Measurements from ENCODE around the gene LY6G5B.

The LY6G5B gene

DNA sequence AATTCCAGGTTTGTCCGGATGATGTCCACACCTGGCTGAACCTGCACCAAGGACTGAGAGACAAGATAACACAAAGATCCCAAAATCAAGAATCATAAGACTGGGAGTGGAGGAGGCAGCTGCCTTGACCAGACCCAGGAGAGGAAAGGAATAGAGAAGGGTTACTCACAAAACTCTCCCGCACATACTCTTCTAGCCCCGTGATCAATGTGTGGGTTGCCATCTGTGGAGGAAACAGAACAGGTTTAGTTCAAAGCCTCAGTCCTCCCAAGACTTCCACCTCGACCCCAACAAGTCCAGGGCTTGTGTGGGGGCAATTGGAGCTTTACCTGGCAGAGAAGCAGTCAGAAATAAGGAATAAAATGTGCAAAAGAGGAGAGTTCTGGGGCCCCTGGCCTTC lies 28.4 kb upstream of the LY6G5B start:
- DNase-seq (ENCODE audit: low spot score): no peak

DNA sequence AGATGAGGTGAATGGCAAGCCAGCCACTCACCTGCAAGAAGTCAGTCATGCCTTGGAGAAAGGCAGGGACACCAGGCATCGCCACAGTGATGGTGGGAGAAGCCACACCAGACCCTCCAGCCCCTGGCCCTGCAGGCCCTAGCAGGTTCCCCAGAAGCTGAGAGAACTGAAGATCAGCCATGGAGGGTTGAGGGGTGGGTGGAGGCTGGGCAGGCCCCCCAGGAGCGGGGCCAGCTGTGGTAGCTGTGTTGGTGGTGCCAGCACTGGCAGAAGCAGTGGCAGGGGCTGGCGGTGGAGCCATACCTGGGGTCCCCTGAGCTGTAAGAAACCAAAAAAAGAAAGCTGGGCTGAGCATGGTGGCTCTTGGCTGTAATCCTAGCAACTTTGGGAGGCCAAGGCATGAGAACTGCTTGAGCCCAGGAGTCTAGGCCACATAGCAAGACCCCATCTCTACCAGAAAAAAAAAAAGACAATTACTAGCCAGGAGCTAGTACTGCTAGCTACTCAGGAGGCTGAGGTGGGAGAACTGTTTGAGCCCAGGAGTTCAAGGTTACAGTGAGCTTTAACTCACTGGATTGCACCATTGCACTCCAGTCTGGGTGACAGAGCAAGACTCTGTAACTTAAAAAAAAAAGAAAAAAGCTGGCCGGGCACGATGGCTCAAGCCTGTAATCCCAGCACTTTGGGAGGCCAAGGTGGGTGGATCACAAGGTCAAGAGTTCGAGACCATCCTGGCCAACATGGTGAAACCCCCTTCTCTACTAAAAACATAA lies 26.8 kb upstream of the LY6G5B start:
- DNase-seq (ENCODE audit: low spot score): no peak

- no peak for DNase-seq (ENCODE audit: low spot score)
Observed at GRCh38 chr6:31643818-31644454, 25.8 kb upstream of the LY6G5B start.

GRCh38 chr6:31645325-31645724 lies 24.5 kb upstream of the LY6G5B start:
- DNase-seq (ENCODE audit: low spot score): no peak

DNA sequence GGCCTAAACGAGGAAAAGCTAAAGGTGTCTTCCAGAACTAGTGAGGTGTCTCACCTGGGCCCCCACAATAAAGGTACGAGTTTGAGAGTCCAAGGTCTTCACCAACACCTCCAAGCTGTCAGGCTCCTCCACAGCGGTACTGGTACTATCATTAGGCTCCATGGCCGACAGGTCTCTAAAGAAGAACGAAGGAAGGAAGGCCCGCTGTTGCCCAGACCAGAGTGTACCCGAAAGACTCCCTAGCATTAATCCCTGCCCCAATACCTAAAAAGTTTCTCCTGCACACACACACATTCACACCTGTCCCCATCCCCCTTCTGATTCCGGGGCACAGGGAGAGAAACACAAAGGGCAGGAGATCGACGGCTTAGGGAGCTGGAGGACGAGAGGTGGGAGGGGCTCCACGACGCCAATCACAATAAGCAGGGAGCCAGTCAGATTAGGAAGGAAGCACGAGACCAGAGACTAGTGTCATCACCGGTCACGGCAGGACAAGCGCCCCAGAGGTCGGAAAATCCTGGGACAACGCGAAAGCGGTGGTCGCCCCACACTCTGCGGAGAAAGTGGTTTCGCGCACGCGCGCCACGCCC lies 18.1 kb upstream of the LY6G5B start:
- DNase-seq (ENCODE audit: low spot score): peak; percentile 89

DNA sequence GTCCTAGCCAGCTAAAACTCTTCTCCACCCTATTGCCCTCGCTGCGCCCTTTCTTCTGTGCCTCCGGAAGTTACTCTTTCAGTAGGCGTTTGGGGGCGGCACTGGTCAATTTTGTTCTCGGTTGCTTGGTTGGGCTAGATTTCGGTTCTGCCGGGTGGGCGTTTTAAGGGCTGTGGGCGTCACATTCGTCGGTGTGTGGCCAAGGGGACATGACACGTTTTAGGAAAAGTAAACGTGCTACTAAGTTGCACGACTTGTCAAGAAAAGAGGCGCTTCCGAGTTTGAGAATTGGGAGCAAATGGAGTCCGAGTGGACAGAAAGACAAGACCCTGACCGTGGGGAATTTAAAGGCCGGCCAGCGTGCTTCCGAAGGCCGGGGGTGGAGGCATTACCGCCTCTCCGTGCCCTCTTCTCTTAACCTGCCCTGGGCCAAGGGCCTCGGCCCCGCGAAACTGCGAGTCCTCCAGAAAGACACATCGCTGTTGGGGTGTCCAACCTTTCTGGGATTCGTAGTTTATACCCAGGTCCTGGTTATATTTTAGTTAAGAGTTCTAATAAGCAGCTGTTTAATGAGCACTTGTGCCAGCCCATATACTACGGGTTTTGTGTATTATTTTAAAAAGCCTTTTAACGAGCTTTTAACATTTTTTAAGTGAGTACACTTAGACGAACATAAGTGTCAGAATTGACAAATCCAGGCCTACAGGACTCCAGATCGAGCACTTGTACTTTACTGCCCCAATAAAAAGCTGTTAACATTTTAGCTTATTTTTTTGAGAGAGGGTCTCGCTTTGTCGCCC lies 16.7 kb upstream of the LY6G5B start:
- peak; percentile 94 for DNase-seq (ENCODE audit: low spot score)

- DNase-seq (ENCODE audit: low spot score): no peak
Observed at GRCh38 chr6:31654574-31655348, 15.0 kb upstream of the LY6G5B start.

GRCh38 chr6:31655349-31656237 lies 14.2 kb upstream of the LY6G5B start, which contains the start of gene APOM:
APOM (plus strand) TSS chr6:31655894; CDS start chr6:31655967, 73 bp downstream.
- DNase-seq (ENCODE audit: low spot score): no peak

DNA sequence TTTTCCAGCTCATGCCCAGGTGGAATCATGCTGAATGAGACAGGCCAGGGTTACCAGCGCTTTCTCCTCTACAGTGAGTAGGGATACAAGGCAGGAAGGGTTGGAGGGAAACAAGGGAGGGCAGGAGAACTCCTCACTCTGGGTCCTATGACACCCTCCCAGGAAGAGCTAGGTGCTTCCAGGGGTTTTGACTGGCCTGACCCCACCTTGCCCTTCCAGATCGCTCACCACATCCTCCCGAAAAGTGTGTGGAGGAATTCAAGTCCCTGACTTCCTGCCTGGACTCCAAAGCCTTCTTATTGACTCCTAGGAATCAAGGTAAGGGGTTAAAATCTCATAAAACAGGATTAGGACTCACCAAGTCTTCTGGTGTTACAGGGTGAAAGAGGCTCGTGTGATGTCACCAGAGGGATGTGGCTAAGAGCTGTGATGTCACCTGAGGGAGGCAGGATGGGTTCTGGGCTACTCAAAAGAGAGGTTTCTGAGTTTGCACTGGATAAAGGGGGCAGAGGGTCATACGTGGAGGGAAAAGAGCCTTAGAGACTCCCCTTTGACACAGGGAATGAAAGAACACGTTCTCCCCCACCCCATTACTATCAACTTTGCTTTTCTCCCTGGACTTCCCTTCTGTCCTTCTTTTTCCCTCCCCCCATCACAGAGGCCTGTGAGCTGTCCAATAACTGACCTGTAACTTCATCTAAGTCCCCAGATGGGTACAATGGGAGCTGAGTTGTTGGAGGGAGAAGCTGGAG lies 12.2 kb upstream of the LY6G5B start:
- DNase-seq (ENCODE audit: low spot score): no peak

DNA sequence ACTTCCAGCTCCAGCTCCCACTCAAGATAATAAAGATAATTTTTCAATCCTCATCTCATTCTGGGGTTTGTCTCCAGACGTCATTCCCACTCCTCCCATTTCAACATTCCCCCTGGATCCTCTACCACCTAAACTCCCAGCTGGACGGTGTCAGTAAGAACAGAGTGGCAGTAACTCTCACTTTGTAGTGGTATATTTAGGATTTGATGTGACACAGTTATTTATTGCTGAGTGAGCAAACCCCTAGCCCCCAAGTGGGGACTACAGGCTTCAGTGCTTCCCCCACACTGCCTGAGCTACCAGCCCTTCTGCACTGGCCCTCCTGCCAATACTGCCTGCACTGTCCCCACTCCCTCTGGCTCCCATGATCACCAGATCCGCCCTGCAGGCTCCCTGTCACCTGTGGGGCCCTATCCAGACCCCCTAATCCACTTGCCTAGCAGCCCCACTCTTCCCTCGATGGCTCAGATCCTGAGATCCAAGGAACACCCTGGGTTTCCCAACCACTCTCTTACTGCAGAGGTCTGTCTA lies 11.6 kb upstream of the LY6G5B start:
- DNase-seq (ENCODE audit: low spot score): no peak

GRCh38 chr6:31658983-31659648 lies 10.7 kb upstream of the LY6G5B start:
- DNase-seq (ENCODE audit: low spot score): no peak

- DNase-seq (ENCODE audit: low spot score): peak; percentile 83
Observed at GRCh38 chr6:31659649-31660380, 10.0 kb upstream of the LY6G5B start.

GRCh38 chr6:31660381-31661261 lies 9.2 kb upstream of the LY6G5B start, which contains the start of gene C6orf47:
C6orf47 (minus strand) TSS chr6:31660778; CDS start chr6:31659947, 831 bp downstream.
- peak; percentile 91 for DNase-seq (ENCODE audit: low spot score)

GRCh38 chr6:31661262-31662123 lies 8.3 kb upstream of the LY6G5B start:
- DNase-seq (ENCODE audit: low spot score): no peak

DNA sequence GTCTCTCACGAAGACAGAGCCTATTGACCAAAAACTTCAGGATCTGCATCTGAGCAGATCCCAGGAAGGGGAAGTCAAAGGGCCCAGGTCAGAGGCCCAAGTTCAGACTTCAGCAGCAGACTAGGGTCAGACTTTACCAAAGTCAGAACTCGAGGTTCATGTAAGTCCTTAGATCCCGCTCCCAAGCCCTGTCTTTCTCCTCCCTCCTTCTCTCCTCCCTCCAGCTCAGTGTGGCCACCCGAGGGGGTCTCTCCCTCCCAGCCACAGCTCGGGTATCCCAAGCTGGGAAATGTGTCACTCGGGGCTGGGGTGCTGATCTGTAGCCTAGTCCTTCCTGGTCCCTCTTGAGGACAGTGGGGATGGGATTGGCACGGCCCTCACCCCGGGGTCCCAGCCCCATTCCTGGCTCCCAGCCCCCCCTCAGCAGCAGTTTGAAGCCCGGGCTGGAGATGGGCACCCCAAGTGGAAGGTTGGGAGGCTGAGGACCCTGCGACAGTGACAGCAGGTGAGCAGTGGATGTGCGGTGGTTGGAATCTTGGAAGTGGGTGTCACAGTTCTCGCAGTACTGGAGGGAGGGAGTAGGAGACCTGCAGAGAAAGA lies 7.6 kb upstream of the LY6G5B start:
- no peak for DNase-seq (ENCODE audit: low spot score)
